GM12878 (cell line): Measurements from ENCODE around the gene NKIRAS2. TPM values are rescaled to one million over a fixed set of nuclear protein-coding genes. Genes with fewer than 3 reads are reported as not detected.

Experiments
- ATAC-seq: fragments of 200-7000 bp; cut with Tn5 transposase; 3 replicates; pipeline ENCODE4 v1.9.1; 2020; ENCODE audit warnings: mild to moderate bottlenecking, moderate library complexity
- BruUV-seq: library from RNA; stranded (reverse); fragments of 400-500 nt; replicated peaks from 2 replicates; lab custom pipeline; 2021; lab: Mats Ljungman, UMichigan
- CTCF ChIA-PET: fragments of 300-600 bp; sonication (Branson Sonifier 250); formaldehyde crosslinking; extraction: SDS; loops from one replicate; lab custom pipeline; 2021; ENCODE audit warnings: inconsistent platforms; lab: Yijun Ruan, JAX
- POLR2A ChIA-PET: fragments of 350-600 bp; formaldehyde crosslinking; extraction: SDS; loops from one replicate; lab custom pipeline; 2021; ENCODE audit warnings: inconsistent platforms; lab: Charles Lee
- RAD21 ChIA-PET: fragments of 300-600 bp; sonication (Branson Sonifier 250); formaldehyde crosslinking; loops from one replicate; lab custom pipeline; 2023; ENCODE audit warnings: antibody characterized with exemption; ENCODE audit not compliant: unreplicated experiment; lab: Charles Lee
- SMC1A ChIA-PET: fragments of 300-600 bp; sonication (Branson Sonifier 250); formaldehyde crosslinking; loops from one replicate; lab custom pipeline; 2023; ENCODE audit not compliant: unreplicated experiment, uncharacterized antibody; lab: Charles Lee
- DNase-seq: peaks from one replicate; pipeline ENCODE4 v3.0.0-alpha.2; 2011; ENCODE audit warnings: low read depth, low spot score
- FAIRE-seq: peaks from 3 replicates; lab custom pipeline; 2011; peaks lifted over from hg19 to GRCh38; lab: Jason Lieb, UNC
- H2AFZ ChIP-seq: 2 replicates; pipeline ENCODE4 v1.6.0; 2011; ENCODE audit warnings: low read depth, low read length, control low read depth; ENCODE audit not compliant: control insufficient read depth
- H3K27ac ChIP-seq: 2 replicates; pipeline ENCODE4 v1.5.1; 2011; ENCODE audit warnings: control low read depth; ENCODE audit not compliant: control insufficient read depth, insufficient read depth
- H3K27me3 ChIP-seq, 2 experiments: replicated peaks in 1 of 2; 2 replicates each; pipeline versions ENCODE4 v1.6.0 to v1.6.1; 2011; ENCODE audit warnings: low read length in 1 of 2; ENCODE audit not compliant: control insufficient read depth in 2 of 2, insufficient read depth in 2 of 2
- H3K36me3 ChIP-seq, 2 experiments: 2 replicates each; pipeline ENCODE4 v1.5.1; 2011; ENCODE audit warnings: low read length in 1 of 2; ENCODE audit not compliant: control insufficient read depth in 2 of 2, insufficient read depth in 2 of 2
- H3K4me1 ChIP-seq: 2 replicates; pipeline ENCODE4 v1.6.1; 2011; ENCODE audit warnings: mild to moderate bottlenecking, low read length, moderate library complexity, mixed read lengths; ENCODE audit not compliant: control insufficient read depth, insufficient read depth
- H3K4me2 ChIP-seq: 2 replicates; pipeline ENCODE4 v1.6.0; 2011; ENCODE audit warnings: control low read depth; ENCODE audit not compliant: control insufficient read depth, insufficient read depth
- H3K4me3 ChIP-seq: fragments of 200-600 bp; sonication (generic); 2 replicates; pipeline ENCODE4 v1.5.1; 2016
- H3K79me2 ChIP-seq: 2 replicates; pipeline ENCODE4 v1.6.0; 2011; ENCODE audit warnings: low read length; ENCODE audit not compliant: control insufficient read depth, insufficient read depth
- H3K9ac ChIP-seq: 2 replicates; pipeline ENCODE4 v1.8.0; 2011; ENCODE audit warnings: low read length, control low read depth, mixed read lengths; ENCODE audit not compliant: control insufficient read depth, insufficient read depth
- H3K9me3 ChIP-seq: replicated peaks from 3 replicates; pipeline ENCODE4 v1.5.1; 2011; ENCODE audit warnings: mild to moderate bottlenecking, low read length; ENCODE audit not compliant: control insufficient read depth, insufficient read depth
- H4K20me1 ChIP-seq: 2 replicates; pipeline ENCODE4 v1.6.0; 2011; ENCODE audit not compliant: control insufficient read depth, insufficient read depth
- BCL11A ChIP-seq: IDR thresholded peaks from 2 replicates; pipeline ENCODE4 v1.6.1; 2011; ENCODE audit warnings: low read depth, low read length
- CUX1 ChIP-seq: IDR thresholded peaks from 2 replicates; pipeline ENCODE4 v1.6.1; 2012; ENCODE audit warnings: improper control_type of control experiment, low read depth, low read length; ENCODE audit not compliant: insufficient replicate concordance
- ESRRA ChIP-seq: IDR thresholded peaks from 2 replicates; pipeline ENCODE4 v1.6.1; 2012; ENCODE audit warnings: mild to moderate bottlenecking, low read length, improper control_type of control experiment
- MTA2 ChIP-seq: fragments of 450-650 bp; IDR thresholded peaks from 2 replicates; pipeline ENCODE4 v1.6.1; 2016; ENCODE audit warnings: low read depth, mild to moderate bottlenecking, moderate library complexity
- MYC ChIP-seq: IDR thresholded peaks from 2 replicates; pipeline ENCODE4 v1.6.1; 2011; ENCODE audit warnings: mild to moderate bottlenecking, low read length, moderate library complexity, inconsistent platforms; ENCODE audit not compliant: insufficient read depth, insufficient replicate concordance, insufficient read length, severe bottlenecking
- NR2C1 ChIP-seq: fragments of 450-650 bp; IDR thresholded peaks from 2 replicates; pipeline ENCODE4 v1.6.1; 2017; ENCODE audit warnings: antibody characterized with exemption, mild to moderate bottlenecking, moderate library complexity
- NR2F1 ChIP-seq: fragments of 450-650 bp; conservative IDR thresholded peaks from 2 replicates; pipeline ENCODE4 v1.6.1; 2017; ENCODE audit warnings: mild to moderate bottlenecking
- POLR2A ChIP-seq: IDR thresholded peaks from 2 replicates; pipeline ENCODE4 v1.6.1; 2011; ENCODE audit warnings: low read depth, mild to moderate bottlenecking, low read length
- POU2F2 ChIP-seq: IDR thresholded peaks from 3 replicates; pipeline ENCODE4 v1.6.1; 2011; ENCODE audit warnings: low read depth, mild to moderate bottlenecking, low read length, borderline replicate concordance
- SMAD5 ChIP-seq: IDR thresholded peaks from 2 replicates; pipeline ENCODE4 v1.6.1; 2016; ENCODE audit warnings: antibody characterized with exemption, low read depth
- ZNF207 ChIP-seq: fragments of 450-650 bp; IDR thresholded peaks from 2 replicates; pipeline ENCODE4 v1.6.1; 2014; ENCODE audit warnings: antibody characterized with exemption, mild to moderate bottlenecking, borderline replicate concordance
- WGBS: methylation state at CpG from one replicate; pipeline ENCODE4 v1.1.6; 2016; ENCODE audit warnings: low lambda C conversion rate; ENCODE audit not compliant: insufficient replicate concordance, insufficient coverage; ENCODE audit errors: missing lambda C conversion rate; 5-methylcytosine and 5-hydroxymethylcytosine counted together
- in situ Hi-C: fragments of 300-500 bp; cut with MboI; formaldehyde crosslinking; loops from 9 replicates; pipeline ENCODE4 v1.14.3; 2018; ENCODE audit warnings: mixed read lengths
- intact Hi-C: fragments of 100-400 bp; cut with micrococcal nuclease; formaldehyde crosslinking; loops from one replicate; pipeline ENCODE4 v1.14.2; 2022; ENCODE audit not compliant: unreplicated experiment
- polyA plus RNA-seq, 11 experiments: library from polyadenylated mRNA; depleted of rRNA in 4 of 11; unstranded in 6 of 11; stranded (reverse) in 5 of 11; fragments of >200 nt; fragmentation: Nextera tagmentation in 4 of 11; fragmentation: Illumina TruSeq in 1 of 11; extraction: Ambion mirVana in 4 of 11; extraction: Trizol in 1 of 11; gene quantifications; 1 replicate in 1 of 11; 2 replicates in 10 of 11; pipeline versions ENCODE4 v1.2.1 to v1.2.3, GENCODE V29; 2011 to 2016; ENCODE audit warnings: inconsistent platforms in 2 of 11, missing spikeins in 2 of 11, low read depth in 1 of 11
- total RNA-seq, 4 experiments: library from RNA; depleted of rRNA in 3 of 4; stranded (reverse); fragments of >200 nt in 3 of 4; fragmentation: Illumina TruSeq in 1 of 4; extraction: Trizol in 1 of 4; gene quantifications; 2 replicates each; pipeline versions ENCODE4 v1.2.1 to v1.2.3, GENCODE V29; 2013 to 2021
- TF ChIP-seq, protein P1 (sequence below): IDR thresholded peaks from 2 replicates; pipeline ENCODE4 v1.6.1; 2012; ENCODE audit warnings: low read depth, low read length, improper control_type of control experiment

The NKIRAS2 gene
- total and polyA plus RNA-seq, 10 of the 15 experiments (the other 5 are each of a cell fraction or from before 2014, with no cell fraction given), result 6.4 to 49.7 (median 27.2) TPM

DNA sequence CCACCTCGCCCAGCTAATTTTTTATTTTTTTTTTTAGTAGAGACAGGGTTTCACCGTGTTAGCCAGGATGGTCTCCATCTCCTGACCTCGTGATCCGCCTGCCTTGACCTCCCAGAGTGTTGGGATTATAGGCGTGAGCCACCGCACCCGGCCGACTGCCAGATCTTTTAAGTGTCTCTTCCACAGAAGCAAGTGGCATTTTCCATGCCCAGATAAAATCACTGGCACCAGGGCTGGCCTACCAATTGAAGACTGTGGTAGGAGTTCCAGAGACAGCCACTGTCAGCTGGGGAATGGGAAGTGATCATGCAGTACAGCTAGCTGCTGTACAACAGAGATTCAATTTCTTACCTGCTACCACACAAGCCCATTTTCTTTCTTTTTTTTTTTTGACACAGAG lies 35.4 kb upstream of the NKIRAS2 start:
- in situ Hi-C loops, result no loop called here
- Histone ChIP-seq H4K20me1 (no peaks in the 10 kb centered on the region), H2AFZ (no peak overlapping the region), H3K27me3 (no peaks in the 10 kb centered on the region), H3K4me3 (no peak overlapping the region), H3K4me1 (no peaks in the 10 kb centered on the region), H3K79me2 (no peaks in the 10 kb centered on the region), H3K9me3 (no peaks in the 10 kb centered on the region), H3K36me3 (peaks cover 21 to 31% of the 10 kb centered on the region in 2 experiments)
- ChIA-PET CTCF (interaction anchor here (0.6 to 1.2 kb wide), 2 partner anchors 25 to 28 kb away, joined by 3 read pairs; no protein-coding TSS in a partner anchor), POLR2A (interaction anchor here (0.6 kb wide), 1 partner anchor 285 kb away, joined by 4 read pairs; no protein-coding TSS in a partner anchor), RAD21 (no interaction called here)
- FAIRE-seq, result no peak
- intact Hi-C loops, result no loop called here
- no peak for DNase-seq
- no peak for ATAC-seq
- TF ChIP-seq BCL11A, result no peak
- peak; percentile 31; the same call in 1 of the 2 replicates for TF ChIP-seq POLR2A
- TF ChIP-seq, all 136 proteins: peak for 1
- 98% methylated on average over 8 of the region's 8 CpGs for WGBS
- no peak overlapping the region for H3K4me2 ChIP-seq
- SMC1A ChIA-PET, result no interaction called here
- H3K27ac ChIP-seq, result no peak overlapping the region
- H3K9ac ChIP-seq, result no peak overlapping the region
- BruUV-seq, result no TSS peak

DNA sequence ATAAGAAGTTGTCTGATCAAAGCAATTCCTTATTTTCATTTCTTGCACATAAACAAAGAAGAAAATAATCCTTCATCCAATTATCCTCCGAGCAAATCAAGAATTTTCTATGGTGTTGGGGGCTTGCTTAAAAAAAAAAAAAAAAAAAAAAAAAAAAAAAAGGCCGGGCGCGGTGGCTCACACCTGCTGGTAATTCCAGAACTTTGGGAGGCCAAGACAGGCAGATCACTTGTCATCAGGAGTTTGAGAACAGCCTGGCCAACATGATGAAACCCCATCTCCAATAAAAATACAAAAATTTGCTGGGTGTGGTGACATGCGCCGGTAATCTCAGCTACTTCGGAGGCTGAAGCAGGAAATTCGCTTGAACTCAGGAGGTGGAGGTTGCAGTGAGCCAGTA lies 34.0 kb upstream of the NKIRAS2 start:
- FAIRE-seq (no peak), ATAC-seq (no peak), DNase-seq (no peak)
- H3K9me3 ChIP-seq, result no peaks in the 10 kb centered on the region
- ChIA-PET POLR2A (no interaction called here), CTCF (no interaction called here), RAD21 (interaction anchor here (0.8 kb wide), 1 partner anchor 136 kb away, joined by 3 read pairs; no protein-coding TSS in a partner anchor), SMC1A (interaction anchor here (1.3 kb wide), 1 partner anchor 10 kb away, joined by 7 read pairs; no protein-coding TSS in a partner anchor)
- no peaks in the 10 kb centered on the region for H3K27me3 ChIP-seq
- H3K27ac ChIP-seq, result no peak overlapping the region
- no peaks in the 10 kb centered on the region for H4K20me1 ChIP-seq
- BruUV-seq, result no TSS peak
- in situ Hi-C loops, result no loop called here
- WGBS, result 98% methylated on average over 8 of the region's 8 CpGs
- H3K9ac ChIP-seq, result no peak overlapping the region
- no peaks in the 10 kb centered on the region for H3K4me1 ChIP-seq
- peaks cover 22 to 35% of the 10 kb centered on the region in 2 experiments for H3K36me3 ChIP-seq
- intact Hi-C loops, result no loop called here
- no peak overlapping the region for H3K4me3 ChIP-seq
- H2AFZ ChIP-seq, result no peak overlapping the region
- no peaks in the 10 kb centered on the region for H3K79me2 ChIP-seq
- H3K4me2 ChIP-seq, result no peak overlapping the region
- TF ChIP-seq CUX1 (no peak), SMAD5 (no peak), ZNF207 (no peak), POU2F2 (no peak), NR2F1 (no peak), MYC (no peak), MTA2 (no peak), ESRRA (no peak), NR2C1 (no peak)
- TF ChIP-seq, protein P1, sequence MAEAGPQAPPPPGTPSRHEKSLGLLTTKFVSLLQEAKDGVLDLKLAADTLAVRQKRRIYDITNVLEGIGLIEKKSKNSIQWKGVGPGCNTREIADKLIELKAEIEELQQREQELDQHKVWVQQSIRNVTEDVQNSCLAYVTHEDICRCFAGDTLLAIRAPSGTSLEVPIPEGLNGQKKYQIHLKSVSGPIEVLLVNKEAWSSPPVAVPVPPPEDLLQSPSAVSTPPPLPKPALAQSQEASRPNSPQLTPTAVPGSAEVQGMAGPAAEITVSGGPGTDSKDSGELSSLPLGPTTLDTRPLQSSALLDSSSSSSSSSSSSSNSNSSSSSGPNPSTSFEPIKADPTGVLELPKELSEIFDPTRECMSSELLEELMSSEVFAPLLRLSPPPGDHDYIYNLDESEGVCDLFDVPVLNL, result no peak
